ELR (cell line): Measurements from ENCODE around the gene ARHGEF2.

Experiments used
- DNase-seq: peaks from one replicate; pipeline ENCODE4 v3.0.0-alpha.2; 2015; ENCODE audit warnings: low read depth

ARHGEF2 gene

GRCh38 chr1:155978325-155978972, at the start of gene ARHGEF2:
ARHGEF2 (minus strand) TSS chr1:155978547; CDS start chr1:155978427, 120 bp downstream.
- DNase-seq: peak; percentile 88

DNA sequence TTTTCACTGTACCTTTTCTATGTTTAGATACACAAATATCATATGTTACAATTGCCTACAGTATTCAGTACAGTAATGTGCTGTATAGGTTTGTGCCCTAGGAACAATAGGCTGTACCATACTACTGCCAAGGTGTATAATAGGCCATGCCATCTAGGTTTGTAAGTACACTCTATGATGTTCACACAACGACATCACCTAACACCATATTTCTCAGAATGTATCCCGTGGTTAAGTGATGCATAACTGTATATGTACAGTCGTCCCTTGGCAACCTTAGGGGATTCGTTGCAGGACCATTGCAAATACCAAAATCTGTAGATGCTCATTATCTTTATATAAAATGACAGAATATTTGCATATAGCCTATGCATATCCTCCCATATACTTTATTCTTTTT, 48.2 kb upstream of the ARHGEF2 start:
- DNase-seq: no peak

DNA sequence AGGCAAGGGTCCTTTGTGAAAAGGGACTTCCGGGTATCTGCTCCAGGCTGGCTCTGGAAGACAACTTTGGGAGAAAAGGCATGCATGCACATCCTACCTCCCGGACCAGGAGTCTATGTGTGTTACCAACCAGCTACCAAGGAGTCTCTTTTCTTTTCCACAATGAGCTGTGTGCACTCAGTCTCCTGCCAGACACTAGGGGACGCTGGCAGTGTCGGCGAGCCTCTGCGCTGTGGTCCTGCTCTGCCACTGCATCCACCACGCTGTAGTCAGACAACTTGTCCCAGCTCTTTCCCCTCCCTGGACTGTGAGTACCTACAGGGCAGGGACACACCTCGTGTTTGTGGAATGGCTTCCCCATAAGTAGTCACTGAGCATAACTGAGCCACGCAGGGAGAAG, 47.5 kb upstream of the ARHGEF2 start:
- peak; percentile 62 for DNase-seq

DNA sequence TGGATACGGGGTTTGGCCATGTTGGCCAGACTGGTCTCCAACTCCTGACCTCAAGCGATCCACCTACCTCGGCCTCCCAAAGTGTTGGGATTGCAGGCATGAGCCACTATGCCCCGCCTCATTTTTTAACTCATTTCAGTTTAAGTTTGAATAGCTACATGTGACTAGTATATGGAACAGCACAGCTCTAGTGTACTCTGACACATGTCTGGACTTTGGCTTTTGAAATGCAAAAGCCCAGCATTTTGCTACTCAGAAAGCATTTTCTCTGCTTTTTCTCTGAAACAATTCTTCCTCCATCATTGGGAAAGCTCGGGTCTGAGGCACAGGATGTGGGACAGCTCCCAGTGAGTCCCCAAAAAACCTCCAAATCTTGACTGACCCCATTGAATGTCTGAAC, 46.5 kb upstream of the ARHGEF2 start:
- DNase-seq: no peak

- DNase-seq: no peak
These were observed 43.6 kb upstream of the ARHGEF2 start for GRCh38 chr1:156021954-156022353.

DNA sequence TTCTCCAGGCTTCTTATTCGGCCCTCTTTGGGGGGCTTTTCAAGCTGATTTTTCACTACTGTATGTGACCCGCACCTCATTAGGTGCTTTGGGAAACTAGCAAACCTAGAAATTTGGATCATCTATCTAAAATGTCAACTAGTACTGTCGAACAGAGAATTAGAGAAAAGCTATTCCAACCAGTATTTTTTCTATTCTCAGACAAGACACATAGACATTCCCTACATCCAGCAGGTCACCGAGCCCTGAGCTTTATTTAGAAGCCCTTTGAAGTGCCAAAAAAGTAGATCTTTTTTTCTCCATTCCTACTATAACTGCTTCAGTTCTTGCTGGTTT, 42.7 kb upstream of the ARHGEF2 start:
- DNase-seq: no peak

DNA sequence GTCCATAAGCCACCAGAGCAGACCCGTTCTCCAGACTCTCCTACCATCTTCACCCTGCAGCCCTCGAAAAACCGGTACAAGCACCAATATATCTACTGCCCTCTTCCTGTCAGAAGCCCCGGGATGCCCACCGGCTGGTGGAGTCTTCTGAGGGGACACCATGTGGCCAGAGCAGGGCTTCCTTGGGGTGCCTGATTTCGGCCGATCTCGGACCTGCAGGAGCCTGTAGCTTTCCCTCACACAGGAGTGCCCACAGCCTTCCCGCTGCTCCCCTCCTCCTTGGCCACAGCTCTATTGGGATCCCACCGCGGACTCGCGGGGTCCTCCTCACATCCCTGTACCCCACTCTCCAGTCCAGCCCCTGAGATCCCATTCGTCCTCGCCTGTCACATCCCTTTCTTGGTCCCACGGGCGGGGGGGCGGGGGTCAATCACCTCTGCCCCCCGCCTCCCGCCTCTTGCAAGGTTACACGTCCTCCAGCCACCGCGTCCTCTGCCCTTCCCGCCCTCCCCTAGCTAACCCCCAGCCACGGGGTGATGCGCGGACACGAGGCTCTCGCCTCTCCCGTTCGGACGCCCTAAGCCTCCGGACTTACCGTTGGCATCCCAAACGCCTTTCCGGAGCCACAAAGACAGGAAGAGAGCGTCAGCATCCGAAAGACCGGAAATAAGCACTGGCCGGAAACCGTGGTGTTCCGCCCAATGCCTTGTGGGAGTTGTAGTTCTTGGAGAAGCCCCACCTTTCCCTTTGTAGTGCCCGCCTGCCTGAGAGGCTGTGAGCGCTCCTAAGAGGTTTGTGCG, 42.1 kb upstream of the ARHGEF2 start, which contains the start of gene SSR2:
Gene SSR2 (minus strand): TSS at position 659 of the 800 bp plus-strand sequence. CDS start 784 bp downstream, outside the sequence.
- DNase-seq: peak; percentile 96

DNA sequence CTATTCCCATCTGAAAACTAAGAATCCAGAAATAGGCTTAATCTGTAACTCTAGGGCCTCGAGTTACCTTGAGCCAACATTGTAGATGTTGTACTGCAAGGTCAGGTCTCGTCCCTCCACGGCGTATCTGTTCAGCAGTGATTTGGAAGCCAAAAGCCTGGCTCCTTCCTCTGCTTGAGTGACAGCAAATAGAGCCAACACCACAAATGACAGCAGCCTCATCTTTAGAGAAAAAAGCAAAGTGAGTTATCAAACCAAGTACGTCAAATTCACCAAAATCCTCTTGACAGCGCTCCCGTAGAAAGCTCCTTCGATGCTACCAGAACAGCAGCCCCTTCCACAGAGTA, 41.6 kb upstream of the ARHGEF2 start:
- no peak for DNase-seq

DNA sequence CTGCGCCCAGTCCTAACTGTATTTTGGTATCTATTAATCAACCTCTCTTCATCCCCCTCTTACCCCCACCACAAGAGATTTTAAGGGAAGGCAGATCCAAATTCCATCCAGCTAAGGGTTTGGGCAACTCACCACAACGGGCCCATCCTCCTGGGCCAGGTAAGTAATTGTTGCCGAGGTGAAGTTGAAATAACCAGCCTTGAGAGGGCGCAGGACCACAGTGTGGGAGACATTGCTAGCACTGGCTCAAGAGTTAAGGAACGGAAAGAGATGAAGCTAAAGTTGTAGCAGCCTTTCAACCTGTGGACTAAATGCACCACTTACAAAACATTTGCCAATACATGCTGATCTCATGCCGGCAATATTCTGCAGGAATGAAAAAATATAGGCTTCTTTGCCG, 36.5 kb upstream of the ARHGEF2 start:
- no peak for DNase-seq

DNA sequence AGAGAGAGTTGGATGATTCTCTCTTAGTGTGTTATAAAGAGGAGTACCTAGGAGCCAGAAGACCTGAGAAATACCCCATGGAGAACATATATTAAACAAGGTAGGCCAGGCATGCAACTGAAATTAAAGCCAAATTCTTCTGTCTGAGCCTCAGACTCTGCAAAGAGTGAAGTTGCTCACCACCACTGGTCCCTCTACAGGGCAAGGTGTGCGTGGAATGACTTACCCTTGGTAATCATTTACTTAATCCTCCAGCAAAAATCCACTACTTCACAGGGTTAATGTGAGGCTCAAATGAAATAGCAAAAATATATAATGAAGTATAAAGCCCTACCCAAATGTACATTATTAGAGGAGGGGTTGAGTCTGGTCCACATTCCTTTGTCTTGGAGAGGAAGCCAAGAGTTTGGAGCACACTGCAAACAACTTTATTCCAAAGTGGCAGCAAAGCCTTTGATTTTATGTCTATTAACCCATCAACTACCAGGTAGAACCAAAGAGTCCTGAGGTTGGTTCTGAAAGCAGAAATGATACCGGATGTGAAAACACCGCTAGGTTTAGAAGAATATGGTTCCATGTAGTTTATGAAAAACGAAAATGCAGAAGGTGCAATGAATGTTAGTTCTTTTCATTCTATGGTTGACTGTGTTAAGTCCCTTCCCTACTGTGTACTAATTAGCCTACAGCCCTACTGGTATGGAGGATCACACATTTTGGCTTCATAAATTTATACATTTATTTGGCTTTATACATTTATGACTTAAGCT, 33.9 kb upstream of the ARHGEF2 start:
- DNase-seq: no peak

GRCh38 chr1:156009404-156009803, 31.1 kb upstream of the ARHGEF2 start:
- DNase-seq: no peak

DNA sequence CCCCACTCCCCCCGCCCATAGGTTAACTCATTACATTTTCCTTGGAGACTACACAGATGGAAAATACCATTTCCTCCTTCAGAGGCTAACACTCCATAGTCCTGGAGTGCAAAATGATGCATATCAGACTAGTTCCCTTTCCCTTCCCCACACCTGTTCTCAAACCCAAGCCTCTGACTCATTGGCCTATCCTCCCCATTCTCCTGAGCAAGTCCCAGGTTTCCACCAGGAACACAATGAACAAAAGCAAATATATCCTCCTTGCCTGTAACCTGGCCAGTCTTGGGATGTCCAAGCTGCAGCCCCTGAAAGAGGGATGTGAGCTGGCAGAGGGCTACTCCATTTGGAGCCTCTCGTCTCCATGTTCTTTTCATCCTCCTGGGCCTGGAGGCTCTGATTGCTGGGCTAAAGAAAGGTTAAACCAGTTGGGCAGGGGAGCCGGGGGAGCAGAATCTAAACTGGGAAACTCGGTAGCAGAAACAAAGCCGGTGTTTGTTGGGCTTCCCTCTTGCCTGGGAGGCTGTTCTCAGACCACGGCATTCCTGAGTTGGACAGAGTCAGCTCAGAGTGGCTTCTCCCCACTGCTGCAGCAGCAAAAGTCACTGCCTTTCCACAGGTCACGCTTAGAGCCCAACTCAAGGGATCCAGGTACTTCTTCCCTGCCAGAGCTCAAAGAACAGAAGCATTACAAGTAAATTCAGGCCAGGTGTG, 28.5 kb upstream of the ARHGEF2 start:
- peak; percentile 28 for DNase-seq

DNA sequence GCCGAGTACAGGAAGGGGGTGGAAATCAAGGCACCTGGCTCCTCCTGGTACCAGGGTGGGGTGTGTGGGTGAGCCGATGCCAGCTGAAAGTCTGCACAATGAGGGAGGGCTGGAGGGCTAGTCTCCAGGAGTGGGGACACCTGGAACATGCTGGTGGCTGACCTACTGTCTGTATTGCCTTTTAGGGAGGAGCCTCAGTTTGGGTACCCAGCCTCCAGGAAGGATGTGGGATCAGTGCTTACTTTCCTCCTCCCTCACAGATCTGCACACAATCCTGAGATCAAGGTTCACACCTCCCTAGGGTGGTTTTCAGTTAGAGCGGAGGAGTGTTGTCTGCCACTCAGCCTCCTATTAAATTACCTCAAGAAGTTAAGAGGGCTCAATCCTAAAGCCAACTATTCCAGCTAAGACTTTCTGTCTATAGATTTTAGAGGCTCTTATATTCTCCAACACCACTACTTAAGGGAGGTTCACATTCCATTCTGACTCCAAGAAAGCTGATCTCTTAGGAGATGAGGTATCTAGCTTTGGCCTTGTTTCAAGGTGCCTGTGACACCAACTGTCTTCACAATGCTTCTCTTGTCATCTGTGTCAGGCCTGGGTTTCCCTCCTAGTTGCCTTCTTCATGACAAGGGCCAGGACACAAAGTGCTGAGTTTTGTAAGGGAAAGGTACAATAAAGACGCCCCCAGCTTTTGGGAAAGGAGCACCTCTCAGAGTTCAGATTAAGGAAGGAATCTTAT, 26.7 kb upstream of the ARHGEF2 start:
- no peak for DNase-seq

DNA sequence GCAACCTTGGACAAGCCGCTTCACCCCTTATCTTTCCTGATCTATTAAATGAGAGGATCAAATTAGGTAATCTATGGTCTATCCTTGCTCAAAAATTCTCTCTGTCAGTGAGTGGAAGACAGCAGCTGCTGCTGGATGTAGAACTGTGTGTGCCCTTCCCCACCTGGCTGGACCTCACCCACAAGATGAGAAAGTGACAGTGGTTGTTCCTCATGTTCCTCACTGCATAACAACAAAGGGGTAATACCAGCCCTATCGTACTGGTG, 25.5 kb upstream of the ARHGEF2 start:
- no peak for DNase-seq

- no peak for DNase-seq
These were observed 24.0 kb upstream of the ARHGEF2 start for GRCh38 chr1:156002188-156002911.

DNA sequence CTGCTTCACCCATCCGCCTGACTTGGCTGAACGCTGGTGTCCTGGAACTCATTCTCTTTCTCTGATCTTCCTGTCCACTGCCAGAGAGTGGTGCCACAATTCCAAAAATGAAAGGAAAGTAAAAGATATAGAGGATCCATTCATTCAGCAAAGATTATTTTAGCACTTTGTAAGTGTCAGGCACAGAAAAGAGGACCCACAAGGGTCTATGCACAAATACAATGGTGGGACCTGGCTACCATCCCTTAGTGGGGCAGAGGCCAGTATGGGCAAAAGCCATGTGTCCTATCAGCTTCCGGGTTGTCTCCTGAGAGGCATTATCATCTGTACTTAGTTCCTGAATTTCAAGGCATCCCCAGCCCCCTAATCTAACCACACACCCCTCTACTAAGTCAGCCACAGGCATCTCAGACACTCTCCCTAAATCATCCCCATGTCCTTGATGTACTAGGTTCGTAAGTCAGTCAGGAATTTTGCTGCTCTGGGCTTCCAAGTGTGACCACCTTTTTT, 23.4 kb upstream of the ARHGEF2 start:
- DNase-seq: no peak

DNA sequence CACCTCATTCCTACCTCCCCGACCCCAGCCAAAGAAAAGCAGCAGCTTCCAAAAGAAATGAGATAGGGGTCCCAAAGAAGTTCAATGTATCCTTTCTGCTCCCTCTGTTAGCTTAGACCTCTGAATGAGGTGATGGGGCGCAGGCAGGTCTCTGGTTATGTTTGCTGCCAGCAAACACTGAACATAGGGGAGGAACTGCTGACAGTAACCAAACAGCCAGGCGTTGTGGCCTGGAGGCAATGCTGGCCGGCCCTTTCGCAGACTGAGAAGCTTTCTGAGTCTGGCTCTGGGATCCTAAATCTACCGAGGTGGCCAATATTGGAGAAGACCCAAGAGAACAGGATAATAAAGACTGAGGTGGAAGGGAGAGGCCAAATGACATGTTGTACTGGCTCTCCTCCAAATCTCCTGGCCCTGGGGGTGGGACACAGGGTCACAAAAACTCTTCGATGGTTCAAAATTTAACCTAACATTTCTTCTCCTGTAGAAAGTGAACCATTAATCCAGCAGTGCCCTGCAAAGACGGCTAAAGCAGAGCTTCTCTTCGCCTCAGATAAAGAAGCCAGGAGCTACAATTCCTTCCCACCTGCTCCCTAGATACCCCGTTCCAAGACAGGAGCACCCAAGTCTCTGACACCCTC, 22.8 kb upstream of the ARHGEF2 start:
- no peak for DNase-seq

DNA sequence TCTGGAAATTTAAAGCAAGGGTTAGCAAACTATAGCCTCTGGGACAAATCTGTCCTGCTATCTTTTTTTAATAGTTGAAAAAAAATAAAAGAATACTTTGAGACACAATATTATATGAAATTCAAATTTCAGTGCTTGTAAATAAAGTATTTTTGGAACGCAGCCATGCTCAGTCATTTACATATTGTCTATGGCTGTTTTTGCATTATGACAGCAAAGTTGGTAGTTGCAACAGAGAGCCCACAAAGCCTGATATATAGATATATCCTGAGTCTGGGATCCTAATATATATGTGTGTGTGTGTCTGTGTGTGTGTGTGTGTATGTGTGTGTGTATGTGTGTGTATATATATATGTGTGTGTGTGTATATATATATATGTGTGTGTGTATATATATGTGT, 21.6 kb upstream of the ARHGEF2 start:
- no peak for DNase-seq

DNA sequence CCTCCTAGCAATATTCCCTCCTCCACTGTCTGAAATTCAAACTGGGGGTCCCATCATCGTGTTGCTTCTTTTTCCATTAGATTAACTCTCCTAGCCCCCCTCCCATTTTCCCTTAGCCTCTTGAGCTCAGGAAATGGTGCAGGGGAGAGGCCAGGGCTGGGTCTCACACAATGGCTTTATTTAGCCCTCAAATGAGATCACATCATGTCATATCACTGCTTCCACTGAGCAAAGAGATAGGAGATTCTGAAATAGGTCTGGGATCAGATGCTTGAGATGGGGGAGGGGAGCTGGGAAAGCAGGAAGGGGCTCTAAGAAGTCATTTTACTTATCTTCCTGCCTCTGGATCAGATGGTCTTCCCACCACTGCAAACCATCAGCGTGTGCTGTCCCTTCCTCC, 17.8 kb upstream of the ARHGEF2 start:
- no peak for DNase-seq

- no peak for DNase-seq
These were observed 15.2 kb upstream of the ARHGEF2 start for GRCh38 chr1:155993595-155993994.
